ENCODE data around the gene AP5M1. TPM values are rescaled to one million over a fixed set of nuclear protein-coding genes. Genes with fewer than 3 reads are reported as not detected.
"Not testable (repeated sequence)": the region's sequence is repeated elsewhere in the genome, so short reads cannot be mapped to it uniquely, and the experiment has no call there.

Gene AP5M1
- total RNA-seq, 1 donor from 2014 or later, result 50.4 TPM

GRCh38 chr14:57290751-57291150 lies 22.0 kb downstream of the AP5M1 start:
- no peak for DNase-seq (ENCODE audit: low spot score)

- no peak for DNase-seq (ENCODE audit: low spot score)
Observed at GRCh38 chr14:57291692-57292647, 23.2 kb downstream of the AP5M1 start.

- no peak for DNase-seq (ENCODE audit: low spot score)
Observed at GRCh38 chr14:57293866-57294837, 25.4 kb downstream of the AP5M1 start.

GRCh38 chr14:57295239-57295638 lies 26.5 kb downstream of the AP5M1 start:
- no peak for DNase-seq (ENCODE audit: low spot score)

GRCh38 chr14:57297852-57298251 lies 29.1 kb downstream of the AP5M1 start:
- DNase-seq (ENCODE audit: low spot score), result no peak

- DNase-seq (ENCODE audit: low spot score), result no peak
Observed at GRCh38 chr14:57299511-57299910, 30.7 kb downstream of the AP5M1 start.

- DNase-seq (ENCODE audit: low spot score), result no peak
Observed at GRCh38 chr14:57302883-57303282, 34.1 kb downstream of the AP5M1 start.

GRCh38 chr14:57314396-57315089 lies 45.8 kb downstream of the AP5M1 start:
- no peak for DNase-seq (ENCODE audit: low spot score)

GRCh38 chr14:57317248-57317833 lies 48.6 kb downstream of the AP5M1 start:
- DNase-seq (ENCODE audit: low spot score), result peak; percentile 80

- DNase-seq (ENCODE audit: low spot score), result no peak
Observed at GRCh38 chr14:57319636-57320192, 50.9 kb downstream of the AP5M1 start.

- DNase-seq (ENCODE audit: low spot score), result no peak
Observed at GRCh38 chr14:57323721-57324120, 55.0 kb downstream of the AP5M1 start.

- no peak for DNase-seq (ENCODE audit: low spot score)
Observed at GRCh38 chr14:57326253-57326652, 57.5 kb downstream of the AP5M1 start.

GRCh38 chr14:57329833-57330232 lies 61.1 kb downstream of the AP5M1 start:
- no peak for DNase-seq (ENCODE audit: low spot score)

GRCh38 chr14:57332475-57332874 lies 63.7 kb downstream of the AP5M1 start:
- not testable (repeated sequence) for DNase-seq (ENCODE audit: low spot score)

- DNase-seq (ENCODE audit: low spot score), result not testable (repeated sequence)
Observed at GRCh38 chr14:57333726-57334125, 65.0 kb downstream of the AP5M1 start.

GRCh38 chr14:57343545-57344297 lies 75.0 kb downstream of the AP5M1 start:
- DNase-seq (ENCODE audit: low spot score), result not testable (repeated sequence)

GRCh38 chr14:57345106-57345505 lies 76.3 kb downstream of the AP5M1 start:
- no peak for DNase-seq (ENCODE audit: low spot score)

GRCh38 chr14:57346741-57347140 lies 78.0 kb downstream of the AP5M1 start:
- DNase-seq (ENCODE audit: low spot score), result no peak

Data from ureter (tissue), 1 donor.